K562 (cell line): ENCODE data around the gene ACOT9. TPM values are rescaled to one million over a fixed set of nuclear protein-coding genes. Genes with fewer than 3 reads are reported as not detected.

Source experiments
- AFF4 ChIP-seq: sonication (generic); formaldehyde crosslinking; IDR thresholded peaks from 2 replicates; pipeline ENCODE4 v1.8.0; 2023; ENCODE audit warnings: mild to moderate bottlenecking, missing genetic modification reagents
- ATF3 ChIP-seq, 2 experiments: fragments of 450-650 bp in 1 of 2; sonication (generic) in 1 of 2; formaldehyde crosslinking in 1 of 2; IDR thresholded peaks in 1 of 2; conservative IDR thresholded peaks in 1 of 2; 2 replicates each; pipeline versions ENCODE4 v1.6.1 to v1.8.1; 2016 to 2023; ENCODE audit warnings: mild to moderate bottlenecking in 2 of 2, moderate library complexity in 2 of 2, inconsistent platforms in 1 of 2, missing genetic modification reagents in 1 of 2
- CBX1 ChIP-seq: sonication (generic); IDR thresholded peaks from 2 replicates; pipeline ENCODE4 v1.6.1; 2016; ENCODE audit warnings: antibody characterized with exemption, low read depth, mild to moderate bottlenecking
- CC2D1A ChIP-seq: fragments of 450-650 bp; IDR thresholded peaks from 2 replicates; pipeline ENCODE4 v1.6.1; 2017; ENCODE audit warnings: mild to moderate bottlenecking
- DACH1 ChIP-seq: fragments of 450-650 bp; IDR thresholded peaks from 2 replicates; pipeline ENCODE4 v1.6.1; 2018; ENCODE audit not compliant: partially characterized antibody
- KLF1 ChIP-seq: fragments of 450-650 bp; IDR thresholded peaks from 2 replicates; pipeline ENCODE4 v1.6.1; 2016; ENCODE audit warnings: missing genetic modification characterization, missing compliant biosample characterization
- MAFF ChIP-seq: IDR thresholded peaks from 2 replicates; pipeline ENCODE4 v1.6.1; 2012; ENCODE audit warnings: low read length, improper control_type of control experiment
- NFYB ChIP-seq: IDR thresholded peaks from 2 replicates; pipeline ENCODE4 v1.6.1; 2011; ENCODE audit warnings: mild to moderate bottlenecking, moderate library complexity; ENCODE audit not compliant: insufficient read length; ENCODE audit errors: extremely low read depth
- RB1 ChIP-seq: fragments of 450-650 bp; IDR thresholded peaks from 2 replicates; pipeline ENCODE4 v1.6.1; 2017; ENCODE audit warnings: low read depth, mild to moderate bottlenecking
- SPI1 ChIP-seq: IDR thresholded peaks from 2 replicates; pipeline ENCODE4 v1.6.1; 2011; ENCODE audit warnings: low read depth, low read length, control low read depth, borderline replicate concordance
- TFAP4 ChIP-seq: sonication (generic); formaldehyde crosslinking; IDR thresholded peaks from 2 replicates; pipeline ENCODE4 v1.8.0; 2022; ENCODE audit warnings: missing genetic modification reagents, mild to moderate bottlenecking, moderate library complexity, borderline replicate concordance
- TFE3 ChIP-seq: fragments of 450-650 bp; formaldehyde crosslinking; IDR thresholded peaks from 2 replicates; pipeline ENCODE4 v1.4.0; 2020; ENCODE audit warnings: mild to moderate bottlenecking, mixed read lengths
- ZBTB11 ChIP-seq, 3 experiments: fragments of 200-800 bp in 1 of 3; fragments of 250-450 bp in 1 of 3; fragments of 450-650 bp in 1 of 3; sonication (Bioruptor Pico) in 1 of 3; sonication (Bioruptor generic) in 1 of 3; formaldehyde crosslinking in 1 of 3; IDR thresholded peaks; 2 replicates each; pipeline versions ENCODE4 v1.6.1 to v1.8.0; 2016 to 2022; ENCODE audit warnings: mild to moderate bottlenecking in 2 of 3, missing genetic modification characterization in 2 of 3, missing compliant biosample characterization in 1 of 3, moderate library complexity in 1 of 3
- ZFP36 ChIP-seq: fragments of 150-350 bp; IDR thresholded peaks from 2 replicates; pipeline ENCODE4 v1.6.1; 2018; ENCODE audit warnings: low read length, low read depth; ENCODE audit not compliant: partially characterized antibody
- ZNF121 ChIP-seq: sonication (generic); formaldehyde crosslinking; conservative IDR thresholded peaks from 2 replicates; pipeline ENCODE4 v1.8.0; 2022; ENCODE audit warnings: missing genetic modification reagents
- polyA plus RNA-seq, 8 experiments: library from polyadenylated mRNA; depleted of rRNA in 4 of 8; stranded (reverse) in 5 of 8; unstranded in 3 of 8; fragments of >200 nt; fragmentation: Nextera tagmentation in 2 of 8; fragmentation: Illumina TruSeq in 1 of 8; extraction: Ambion mirVana in 2 of 8; extraction: Trizol in 1 of 8; gene quantifications; 2 replicates each; pipeline versions ENCODE4 v1.2.1 to v1.2.3, GENCODE V29; 2011 to 2014; ENCODE audit warnings: inconsistent platforms in 1 of 8, missing spikeins in 1 of 8
- total RNA-seq, 7 experiments: library from RNA; depleted of rRNA in 6 of 7; stranded (reverse); fragments of >200 nt in 6 of 7; fragmentation: Illumina TruSeq in 2 of 7; extraction: Trizol in 2 of 7; gene quantifications; 2 replicates each; pipeline versions ENCODE4 v1.2.1 to v1.2.3, GENCODE V29; 2011 to 2021; ENCODE audit warnings: low replicate concordance in 1 of 7

The ACOT9 gene
- total and polyA plus RNA-seq, 9 of the 15 experiments (the other 6 are each of a cell fraction or from before 2014, with no cell fraction given): 31.2 to 80.9 (median 45.3) TPM

- TF ChIP-seq RB1: peak; percentile 68
- TF ChIP-seq ZFP36: no peak
- TF ChIP-seq CBX1: peak; percentile 89
- peak; percentile 71; the same call in 1 of the 2 replicates for TF ChIP-seq TFAP4
- TF ChIP-seq AFF4 (CRISPR knock-in tag): peak; percentile 95
- TF ChIP-seq NFYB: peak; percentile 42
- TF ChIP-seq TFE3 (CRISPR knock-in tag): no peak
- no peak for TF ChIP-seq MAFF
- peak; percentile 46; the same call in 1 of the 2 replicates for TF ChIP-seq KLF1 (tag)
- no peak for TF ChIP-seq ATF3 (IDR thresholded peaks at IDR 0.05)
- peak; percentile 52; the same call in 1 of the 2 replicates for TF ChIP-seq ATF3 (CRISPR knock-in tag; conservative IDR thresholded peaks at IDR 0.05)
- no peak for TF ChIP-seq ZNF121
- TF ChIP-seq CC2D1A: 0 out of 2 replicates have a peak, but pooled peaks have one; percentile 54
- peak in 2 of 3 experiments; percentile 76 to 95; a peak in 4 of 6 replicates for TF ChIP-seq ZBTB11 (CRISPR knock-in tag; IDR thresholded peaks at IDR 0.05)
- no peak for TF ChIP-seq DACH1
- TF ChIP-seq SPI1: 0 out of 2 replicates have a peak, but pooled peaks have one; percentile 46
These were observed 40.0 kb upstream of the ACOT9 start, which contains the start of gene SAT1 (continued) for GRCh38 chrX:23782863-23783588.
